ENCODE data around the gene SPATA13.

- TF ChIP-seq CTCF (IDR thresholded peaks at IDR 0.05) (no peak), POLR2A (IDR thresholded peaks at IDR 0.05) (no peak)
Measured at GRCh38 chr13:24194447-24194846, 33.9 kb downstream of the SPATA13 start.

All from adrenal gland (tissue), 5 donors.